HG03378 (cell line): ENCODE results near the gene USH2A.
A peak's percentile ranks its signal among the peaks of the same experiment; 100 is the strongest.

Experiments
- ATAC-seq: cut with Tn5 transposase; IDR thresholded peaks from one replicate; pipeline ENCODE4 v1.9.1; 2021; ENCODE audit warnings: mild to moderate bottlenecking, moderate library complexity; ENCODE audit not compliant: unreplicated experiment

Gene USH2A

GRCh38 chr1:215888159-215888558 lies 535.1 kb downstream of the USH2A start:
- no peak for ATAC-seq

GRCh38 chr1:215887627-215888026 lies 535.6 kb downstream of the USH2A start:
- ATAC-seq = no peak

- ATAC-seq = no peak
Observed at GRCh38 chr1:215883004-215883403, 540.2 kb downstream of the USH2A start.

GRCh38 chr1:215878843-215879242 lies 544.4 kb downstream of the USH2A start:
- no peak for ATAC-seq

GRCh38 chr1:215878128-215878527 lies 545.1 kb downstream of the USH2A start:
- ATAC-seq = no peak

- ATAC-seq = no peak
Observed at GRCh38 chr1:215877452-215877951, 545.7 kb downstream of the USH2A start.

- no peak for ATAC-seq
Observed at GRCh38 chr1:215875712-215876111, 547.5 kb downstream of the USH2A start.

- no peak for ATAC-seq
Observed at GRCh38 chr1:215875236-215875635, 548.0 kb downstream of the USH2A start.

GRCh38 chr1:215872658-215873057 lies 550.6 kb downstream of the USH2A start:
- ATAC-seq = no peak

GRCh38 chr1:215868500-215868899 lies 554.7 kb downstream of the USH2A start:
- ATAC-seq = no peak

- no peak for ATAC-seq
Observed at GRCh38 chr1:215865060-215865459, 558.2 kb downstream of the USH2A start.

- peak; percentile 58 for ATAC-seq
Observed at GRCh38 chr1:215863796-215864195, 559.5 kb downstream of the USH2A start.

GRCh38 chr1:215860833-215861232 lies 562.4 kb downstream of the USH2A start:
- ATAC-seq = no peak

GRCh38 chr1:215857317-215857716 lies 565.9 kb downstream of the USH2A start:
- ATAC-seq = no peak

- ATAC-seq = no peak
Observed at GRCh38 chr1:215845234-215845891, 577.9 kb downstream of the USH2A start.

- no peak for ATAC-seq
Observed at GRCh38 chr1:215844777-215845176, 578.5 kb downstream of the USH2A start.

- ATAC-seq = no peak
Observed at GRCh38 chr1:215844266-215844665, 579.0 kb downstream of the USH2A start.

GRCh38 chr1:215842905-215843304 lies 580.3 kb downstream of the USH2A start:
- ATAC-seq = no peak

GRCh38 chr1:215835951-215836350 lies 587.3 kb downstream of the USH2A start:
- ATAC-seq = no peak

GRCh38 chr1:215833941-215834729 lies 589.1 kb downstream of the USH2A start:
- no peak for ATAC-seq

- ATAC-seq = no peak
Observed at GRCh38 chr1:215830226-215830810, 592.9 kb downstream of the USH2A start.

- ATAC-seq = no peak
Observed at GRCh38 chr1:215825056-215825455, 598.2 kb downstream of the USH2A start.
